Measurements from ENCODE around the gene TOMT.

- no peak for TF ChIP-seq CTCF (conservative IDR thresholded peaks at IDR 0.05; ENCODE audit: low read length)
- no peak for TF ChIP-seq EZH2phosphoT487 (IDR thresholded peaks at IDR 0.05; ENCODE audit: borderline replicate concordance, low read depth, low read length)
Measured at GRCh38 chr11:72070491-72070890, 35.2 kb upstream of the TOMT start.

All from OCI-LY7 (cell line).